Stimulated activated CD8-positive, alpha-beta memory T cell treated with anti-CD3 and anti-CD28 coated beads, Interleukin-4, amount 100 ng/mL, for 24 hours (primary cell): Measurements from ENCODE around the gene KRT20.
"Not testable (repeated sequence)": the region's sequence is repeated elsewhere in the genome, so short reads cannot be mapped to it uniquely, and the experiment has no call there.

Experiments
- DNase-seq: peaks from one replicate; pipeline ENCODE4 v3.0.0-alpha.2; 2020; ENCODE audit warnings: low read depth

Gene KRT20

GRCh38 chr17:40896916-40897455, 11.9 kb upstream of the KRT20 start:
- no peak for DNase-seq

GRCh38 chr17:40895106-40895730, 10.2 kb upstream of the KRT20 start:
- no peak for DNase-seq

GRCh38 chr17:40888196-40888720, 3.2 kb upstream of the KRT20 start:
- no peak for DNase-seq

- no peak for DNase-seq
These were observed 1.0 kb upstream of the KRT20 start for GRCh38 chr17:40886090-40886489.

- DNase-seq: no peak
These were observed 1.3 kb downstream of the KRT20 start for GRCh38 chr17:40883626-40884334.

- DNase-seq: no peak
These were observed 2.0 kb downstream of the KRT20 start for GRCh38 chr17:40883031-40883430.

- no peak for DNase-seq
These were observed 6.0 kb downstream of the KRT20 start for GRCh38 chr17:40879026-40879425.

GRCh38 chr17:40878044-40878443, 7.0 kb downstream of the KRT20 start:
- DNase-seq: no peak

GRCh38 chr17:40873801-40874200, 11.2 kb downstream of the KRT20 start:
- DNase-seq: no peak

- no peak for DNase-seq
These were observed 11.8 kb downstream of the KRT20 start for GRCh38 chr17:40873255-40873654.

- no peak for DNase-seq
These were observed 12.6 kb downstream of the KRT20 start for GRCh38 chr17:40872416-40872815.

GRCh38 chr17:40871316-40871715, 13.7 kb downstream of the KRT20 start:
- DNase-seq: no peak

- DNase-seq: no peak
These were observed 14.9 kb downstream of the KRT20 start for GRCh38 chr17:40870136-40870535.

GRCh38 chr17:40866838-40867237, 18.2 kb downstream of the KRT20 start, which contains the start of gene KRT12:
Gene KRT12 (minus strand): TSS chr17:40867223. CDS start chr17:40867186, 37 bp downstream.
- no peak for DNase-seq

- no peak for DNase-seq
These were observed 20.2 kb downstream of the KRT20 start for GRCh38 chr17:40864661-40865390.

- DNase-seq: no peak
These were observed 21.9 kb downstream of the KRT20 start for GRCh38 chr17:40862985-40863733.

- DNase-seq: no peak
These were observed 25.5 kb downstream of the KRT20 start for GRCh38 chr17:40859536-40859935.

GRCh38 chr17:40858667-40859066, 26.4 kb downstream of the KRT20 start:
- not testable (repeated sequence) for DNase-seq

- no peak for DNase-seq
These were observed 27.5 kb downstream of the KRT20 start for GRCh38 chr17:40857535-40857934.

GRCh38 chr17:40854175-40854814, 30.7 kb downstream of the KRT20 start:
- no peak for DNase-seq

GRCh38 chr17:40852364-40852763, 32.7 kb downstream of the KRT20 start:
- DNase-seq: no peak
